Lower lobe of right lung (tissue), 2 donors: ENCODE measurements around the gene HSD17B2. TPM values are rescaled to one million over a fixed set of nuclear protein-coding genes. Genes with fewer than 3 reads are reported as not detected.
"Not testable (repeated sequence)": the region's sequence is repeated elsewhere in the genome, so short reads cannot be mapped to it uniquely, and the experiment has no call there.

ENCODE experiments used
- ATAC-seq, 2 donors: fragments of 200-7000 bp; cut with Tn5 transposase; one replicate each; pipeline ENCODE4 v1.9.1; 2020 to 2022; ENCODE audit warnings: mild to moderate bottlenecking in 2 of 2, moderate library complexity in 2 of 2
- DNase-seq: peaks from one replicate; pipeline ENCODE4 v3.0.0-alpha.2; 2020
- H3K27ac ChIP-seq: fragments of 200-600 bp; one replicate; pipeline ENCODE4 v1.8.0; 2022
- H3K27me3 ChIP-seq: fragments of 200-600 bp; one replicate; pipeline ENCODE4 v1.8.0; 2022; ENCODE audit warnings: low read depth
- H3K36me3 ChIP-seq: fragments of 200-600 bp; one replicate; pipeline ENCODE4 v1.8.0; 2022; ENCODE audit warnings: mild to moderate bottlenecking
- H3K4me1 ChIP-seq: fragments of 200-600 bp; one replicate; pipeline ENCODE4 v1.8.0; 2022
- H3K4me3 ChIP-seq: fragments of 200-600 bp; one replicate; pipeline ENCODE4 v1.8.0; 2022; ENCODE audit warnings: mild to moderate bottlenecking
- H3K9me3 ChIP-seq: fragments of 200-600 bp; one replicate; pipeline ENCODE4 v1.8.0; 2022
- intact Hi-C: fragments of 100-400 bp; cut with DNase I; formaldehyde crosslinking; loops from one replicate; pipeline ENCODE4 v1.11.0; 2022
- total RNA-seq: library from RNA; stranded (reverse); fragmentation: NEBNext Ultra II Directional; extraction: Animal tissue kit (Norgen Biotek cat#: 25700); gene quantifications from one replicate; pipeline ENCODE4 v1.2.1, GENCODE V29; 2021
- TF ChIP-seq, protein P1 (sequence below): fragments of 200-600 bp; IDR thresholded peaks from one replicate; pipeline ENCODE4 v1.8.0; 2022; ENCODE audit warnings: antibody characterized with exemption, mild to moderate bottlenecking
- donor health status: DM: no; HTN: yes; CAD: no; lungs with severe emphysema.

HSD17B2 gene
- total RNA-seq, 1 donor from 2014 or later, result 2.9 TPM

DNA sequence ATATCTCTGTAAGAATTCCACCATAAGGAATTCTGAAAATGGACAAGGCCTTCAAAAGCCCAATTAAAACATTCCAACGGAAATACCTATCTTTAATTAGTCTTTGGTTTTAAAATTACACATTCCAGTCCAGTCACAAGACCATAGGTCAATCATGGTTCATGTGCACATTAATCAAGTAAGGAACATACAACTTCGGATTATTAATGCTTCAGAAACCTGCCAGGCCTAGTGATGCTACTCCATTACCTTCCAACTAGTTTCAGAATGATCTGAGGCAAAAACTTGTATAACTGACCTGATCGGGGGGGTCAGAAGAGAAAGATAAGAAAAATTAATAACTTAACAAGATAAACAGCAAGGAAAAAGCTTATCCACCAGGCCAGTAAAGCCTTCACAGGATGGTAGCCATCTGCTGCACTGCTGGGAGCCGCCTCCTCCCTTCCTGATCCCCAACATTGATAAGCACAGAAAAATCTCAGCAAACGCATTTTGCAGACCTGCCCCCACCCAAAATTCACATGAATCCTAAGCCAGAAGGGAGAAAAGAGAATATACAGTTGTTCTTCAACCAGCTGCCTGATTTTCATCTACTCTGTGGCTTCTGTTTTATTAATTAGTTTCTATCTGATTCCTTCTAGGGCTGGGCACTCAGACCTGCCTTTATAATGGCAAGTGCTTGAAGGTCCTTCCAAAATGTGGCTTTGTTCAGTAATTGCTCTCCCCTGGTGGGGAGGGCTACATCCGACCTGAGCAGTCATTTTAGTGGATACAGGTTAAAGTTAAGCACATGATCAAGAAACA, 29.8 kb upstream of the HSD17B2 start:
- Histone ChIP-seq H3K27me3 (no peaks in the 10 kb centered on the region), H3K27ac (no peak overlapping the region), H3K4me3 (no peak overlapping the region), H3K4me1 (no peaks in the 10 kb centered on the region), H3K36me3 (no peaks in the 10 kb centered on the region), H3K9me3 (peaks cover 8% of the 10 kb centered on the region)
- ATAC-seq (no peak), DNase-seq (no peak)
- TF ChIP-seq, protein P1, sequence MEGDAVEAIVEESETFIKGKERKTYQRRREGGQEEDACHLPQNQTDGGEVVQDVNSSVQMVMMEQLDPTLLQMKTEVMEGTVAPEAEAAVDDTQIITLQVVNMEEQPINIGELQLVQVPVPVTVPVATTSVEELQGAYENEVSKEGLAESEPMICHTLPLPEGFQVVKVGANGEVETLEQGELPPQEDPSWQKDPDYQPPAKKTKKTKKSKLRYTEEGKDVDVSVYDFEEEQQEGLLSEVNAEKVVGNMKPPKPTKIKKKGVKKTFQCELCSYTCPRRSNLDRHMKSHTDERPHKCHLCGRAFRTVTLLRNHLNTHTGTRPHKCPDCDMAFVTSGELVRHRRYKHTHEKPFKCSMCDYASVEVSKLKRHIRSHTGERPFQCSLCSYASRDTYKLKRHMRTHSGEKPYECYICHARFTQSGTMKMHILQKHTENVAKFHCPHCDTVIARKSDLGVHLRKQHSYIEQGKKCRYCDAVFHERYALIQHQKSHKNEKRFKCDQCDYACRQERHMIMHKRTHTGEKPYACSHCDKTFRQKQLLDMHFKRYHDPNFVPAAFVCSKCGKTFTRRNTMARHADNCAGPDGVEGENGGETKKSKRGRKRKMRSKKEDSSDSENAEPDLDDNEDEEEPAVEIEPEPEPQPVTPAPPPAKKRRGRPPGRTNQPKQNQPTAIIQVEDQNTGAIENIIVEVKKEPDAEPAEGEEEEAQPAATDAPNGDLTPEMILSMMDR, result no peak
- intact Hi-C loops, result no loop called here

DNA sequence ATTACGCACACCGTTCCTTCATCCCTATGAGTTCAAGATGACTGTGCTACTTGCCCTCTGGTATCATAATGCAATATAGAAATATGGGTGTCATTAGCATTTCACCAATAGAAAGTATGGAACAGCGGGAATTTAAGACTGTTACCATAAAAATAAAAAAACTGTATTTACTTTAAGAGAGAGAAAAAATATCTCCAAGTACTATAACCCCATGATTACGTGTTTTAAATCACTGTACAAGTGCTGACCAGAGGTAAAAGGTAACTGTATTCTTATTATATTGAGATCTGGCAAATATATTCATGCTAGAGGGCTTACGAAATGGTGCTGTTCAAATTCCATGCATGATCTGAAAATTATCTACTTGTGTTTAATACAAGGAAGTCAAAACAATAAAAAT, 29.0 kb upstream of the HSD17B2 start:
- no peaks in the 10 kb centered on the region for H3K27me3 ChIP-seq
- no peaks in the 10 kb centered on the region for H3K36me3 ChIP-seq
- H3K4me1 ChIP-seq, result no peaks in the 10 kb centered on the region
- no peak for ATAC-seq
- H3K27ac ChIP-seq, result no peak overlapping the region
- no peak for DNase-seq
- TF ChIP-seq, protein P1, result no peak
- intact Hi-C loops, result no loop called here
- H3K4me3 ChIP-seq, result no peak overlapping the region
- H3K9me3 ChIP-seq, result peaks cover 8% of the 10 kb centered on the region

DNA sequence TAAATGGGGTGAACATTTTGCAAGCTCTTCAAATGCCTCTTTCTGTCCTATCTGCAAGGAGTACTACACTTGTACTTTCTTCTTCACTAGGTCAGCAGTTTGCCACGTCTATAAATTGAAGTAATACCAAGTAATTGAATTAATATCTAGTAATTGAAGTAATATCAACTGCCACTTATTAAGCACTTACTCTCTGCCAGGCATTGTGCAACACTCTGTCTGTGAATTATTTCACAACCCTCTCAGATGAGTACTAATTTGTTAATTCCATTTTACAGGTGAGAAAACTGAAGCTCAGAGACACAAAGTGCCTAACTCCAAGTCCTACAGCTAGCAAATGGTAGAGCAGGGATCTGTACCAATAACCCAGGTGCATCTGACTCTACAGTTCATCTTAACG, 27.9 kb upstream of the HSD17B2 start:
- TF ChIP-seq, protein P1, result no peak
- ATAC-seq (no peak), DNase-seq (no peak)
- Histone ChIP-seq H3K36me3 (no peaks in the 10 kb centered on the region), H3K27ac (no peak overlapping the region), H3K4me3 (no peak overlapping the region), H3K4me1 (no peaks in the 10 kb centered on the region), H3K9me3 (peaks cover 8% of the 10 kb centered on the region), H3K27me3 (no peaks in the 10 kb centered on the region)
- intact Hi-C loops, result no loop called here

DNA sequence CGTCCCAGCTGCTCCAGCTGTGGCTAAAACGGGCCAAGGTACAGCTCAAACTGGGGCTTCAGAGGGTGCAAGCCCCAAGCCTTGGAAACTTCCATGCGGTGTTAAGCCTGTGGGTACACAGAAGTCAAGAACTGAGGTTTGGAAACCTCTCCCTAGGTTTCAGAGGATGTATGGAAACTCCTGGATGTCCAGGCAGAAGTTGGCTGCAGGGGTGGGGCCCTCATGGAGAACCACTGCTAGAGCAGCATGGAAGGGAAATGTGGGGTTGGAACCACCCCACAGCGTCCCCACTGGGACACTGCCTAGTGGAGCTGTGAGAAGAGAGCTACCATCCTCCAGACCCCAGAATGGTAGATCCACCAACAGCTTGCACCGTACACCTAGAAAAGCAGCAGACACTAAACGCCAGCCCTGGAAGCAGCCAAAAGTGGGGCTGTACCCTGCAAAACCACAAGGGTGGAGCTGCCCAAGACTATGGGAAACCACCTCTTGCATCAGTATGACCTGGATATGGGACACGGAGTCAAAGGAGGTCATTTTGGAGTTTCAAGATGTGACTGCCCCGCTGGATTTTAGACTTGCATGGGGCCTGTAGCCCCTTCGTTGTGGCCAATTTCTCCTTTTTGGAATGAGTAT, 26.0 kb upstream of the HSD17B2 start:
- H3K27me3 ChIP-seq, result no peaks in the 10 kb centered on the region
- intact Hi-C loops, result no loop called here

DNA sequence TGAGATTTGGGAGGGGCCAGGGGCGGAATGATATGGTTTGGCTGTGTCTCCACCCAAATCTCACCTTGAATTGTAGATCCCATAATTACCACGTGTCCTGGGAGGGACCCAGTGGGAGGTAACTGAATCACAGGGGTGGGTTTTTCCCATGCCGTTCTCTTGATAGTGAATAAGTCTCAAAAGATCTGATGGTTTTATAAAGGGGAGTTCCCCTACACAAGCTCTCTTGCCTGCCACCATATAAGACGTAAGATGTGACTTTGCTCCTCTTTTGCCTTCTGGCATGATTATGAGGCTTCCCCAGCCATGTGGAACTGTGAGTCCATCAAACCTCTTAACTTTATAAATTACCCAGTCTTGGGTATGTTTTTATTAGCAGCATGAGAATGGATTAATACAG, 25.3 kb upstream of the HSD17B2 start:
- DNase-seq, H3K36me3 ChIP-seq, H3K9me3 ChIP-seq, intact Hi-C loops, H3K27ac ChIP-seq, H3K27me3 ChIP-seq, ATAC-seq, H3K4me3 ChIP-seq, H3K4me1 ChIP-seq: not testable (repeated sequence)

More for the DNA sequence above, 26.0 kb upstream of the HSD17B2 start:
- ATAC-seq, result no peak
- no peak overlapping the region for H3K4me3 ChIP-seq
- TF ChIP-seq, protein P1, result no peak
- DNase-seq, result no peak
- no peak overlapping the region for H3K27ac ChIP-seq
- H3K4me1 ChIP-seq, result no peaks in the 10 kb centered on the region
- no peaks in the 10 kb centered on the region for H3K36me3 ChIP-seq
- H3K9me3 ChIP-seq, result peaks cover 8% of the 10 kb centered on the region

DNA sequence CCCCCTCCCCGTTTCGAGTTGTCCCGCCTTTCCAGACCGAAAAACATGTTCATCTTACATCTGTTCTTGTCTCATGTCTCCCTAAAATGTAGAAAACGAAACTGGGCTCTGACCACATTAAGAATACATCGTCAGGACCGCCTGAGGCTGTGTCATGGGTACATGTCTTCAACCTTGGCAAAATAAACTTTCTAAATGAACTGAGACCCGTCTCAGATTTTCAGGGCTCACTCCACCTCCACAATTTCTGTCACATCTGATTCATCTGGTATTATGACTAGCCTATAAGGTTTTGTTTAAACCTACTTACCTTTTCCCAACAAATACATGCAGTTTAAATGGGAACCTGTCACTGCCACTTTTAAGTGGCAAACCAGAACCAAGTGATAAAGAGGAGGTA, 24.4 kb upstream of the HSD17B2 start:
- TF ChIP-seq, protein P1, result no peak

More for the DNA sequence above, 24.4 kb upstream of the HSD17B2 start:
- no peaks in the 10 kb centered on the region for H3K4me1 ChIP-seq
- DNase-seq, result no peak
- peak overlapping the region; percentile 61 for H3K4me3 ChIP-seq
- no peaks in the 10 kb centered on the region for H3K36me3 ChIP-seq
- H3K27me3 ChIP-seq, result no peaks in the 10 kb centered on the region
- peaks cover 8% of the 10 kb centered on the region for H3K9me3 ChIP-seq
- ATAC-seq, result no peak
- intact Hi-C loops, result no loop called here
- H3K27ac ChIP-seq, result peak overlapping the region; percentile 32
